Cardiac muscle cell (in vitro differentiated cells and primary cell): ENCODE data around the gene ZNF444. TPM values are rescaled to one million over a fixed set of nuclear protein-coding genes. Genes with fewer than 3 reads are reported as not detected.

ENCODE experiments used
- DNase-seq, 2 donors: peaks; one replicate each; pipeline versions ENCODE4 v3.0.0 to v3.0.0-alpha.2; 2010 to 2017; ENCODE audit warnings: low read depth in 1 of 2, low spot score in 1 of 2
- H3K27ac ChIP-seq: fragments of 200-600 bp; sonication (generic); 2 replicates; pipeline ENCODE4 v1.5.1; 2016
- H3K27me3 ChIP-seq: fragments of 200-600 bp; sonication (generic); 2 replicates; pipeline ENCODE4 v1.6.0; 2016; ENCODE audit warnings: control low read depth
- H3K36me3 ChIP-seq: fragments of 200-600 bp; sonication (generic); 2 replicates; pipeline ENCODE4 v1.5.1; 2016; ENCODE audit warnings: control low read depth
- H3K4me1 ChIP-seq: fragments of 200-600 bp; sonication (generic); 2 replicates; pipeline ENCODE4 v1.8.1; 2017; ENCODE audit warnings: low read depth, mild to moderate bottlenecking, mixed run types
- H3K4me3 ChIP-seq: fragments of 200-600 bp; sonication (generic); 2 replicates; pipeline ENCODE4 v1.5.1; 2016; ENCODE audit warnings: mild to moderate bottlenecking
- H3K9me3 ChIP-seq: fragments of 200-600 bp; sonication (generic); 2 replicates; pipeline ENCODE4 v1.5.1; 2017; ENCODE audit warnings: low read depth, mild to moderate bottlenecking, control low read depth
- polyA plus RNA-seq: library from polyadenylated mRNA; unstranded; fragments of >200 nt; fragmentation: Nextera tagmentation; extraction: Ambion mirVana; gene quantifications from 2 replicates; pipeline ENCODE4 v1.2.1, GENCODE V29; 2016
- total RNA-seq: library from RNA; depleted of rRNA; stranded (reverse); fragments of >200 nt; gene quantifications from 2 replicates; pipeline ENCODE4 v1.2.3, GENCODE V29; 2016
- TF ChIP-seq, protein P1 (sequence below): IDR thresholded peaks from 2 replicates; pipeline ENCODE4 v1.5.1; 2012; ENCODE audit warnings: low read depth, mild to moderate bottlenecking, low read length

The ZNF444 gene
- total and polyA plus RNA-seq, 2 experiments from 2014 or later, result 71.8 to 72.8 TPM

DNA sequence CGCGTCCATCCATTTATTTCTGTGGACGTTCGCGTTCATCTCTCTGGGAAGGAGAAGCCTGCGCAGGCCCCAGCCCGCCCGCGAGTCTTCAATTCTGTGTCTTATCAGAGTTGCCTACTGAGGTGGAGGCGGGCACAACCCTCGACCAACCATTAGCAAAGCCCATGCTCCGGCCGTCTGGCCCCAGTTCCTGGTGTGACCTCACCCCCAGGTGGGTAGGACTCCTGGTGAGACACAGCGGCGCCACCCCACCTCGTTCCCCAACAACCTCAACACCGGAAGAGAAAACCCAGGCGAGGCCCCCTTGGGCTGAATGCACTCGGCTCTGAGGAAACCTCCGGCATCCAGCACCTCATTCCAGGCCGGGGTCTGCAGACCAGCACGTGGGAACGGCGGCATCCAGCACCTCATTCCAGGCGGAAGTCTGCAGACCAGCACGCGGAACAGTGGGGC, 34.7 kb upstream of the ZNF444 start:
- peak overlapping the region; percentile 14 for H3K27ac ChIP-seq
- no peaks in the 10 kb centered on the region for H3K9me3 ChIP-seq
- H3K4me3 ChIP-seq, result no peak overlapping the region
- no peaks in the 10 kb centered on the region for H3K27me3 ChIP-seq
- H3K36me3 ChIP-seq, result no peaks in the 10 kb centered on the region
- no peak for DNase-seq
- TF ChIP-seq, protein P1, sequence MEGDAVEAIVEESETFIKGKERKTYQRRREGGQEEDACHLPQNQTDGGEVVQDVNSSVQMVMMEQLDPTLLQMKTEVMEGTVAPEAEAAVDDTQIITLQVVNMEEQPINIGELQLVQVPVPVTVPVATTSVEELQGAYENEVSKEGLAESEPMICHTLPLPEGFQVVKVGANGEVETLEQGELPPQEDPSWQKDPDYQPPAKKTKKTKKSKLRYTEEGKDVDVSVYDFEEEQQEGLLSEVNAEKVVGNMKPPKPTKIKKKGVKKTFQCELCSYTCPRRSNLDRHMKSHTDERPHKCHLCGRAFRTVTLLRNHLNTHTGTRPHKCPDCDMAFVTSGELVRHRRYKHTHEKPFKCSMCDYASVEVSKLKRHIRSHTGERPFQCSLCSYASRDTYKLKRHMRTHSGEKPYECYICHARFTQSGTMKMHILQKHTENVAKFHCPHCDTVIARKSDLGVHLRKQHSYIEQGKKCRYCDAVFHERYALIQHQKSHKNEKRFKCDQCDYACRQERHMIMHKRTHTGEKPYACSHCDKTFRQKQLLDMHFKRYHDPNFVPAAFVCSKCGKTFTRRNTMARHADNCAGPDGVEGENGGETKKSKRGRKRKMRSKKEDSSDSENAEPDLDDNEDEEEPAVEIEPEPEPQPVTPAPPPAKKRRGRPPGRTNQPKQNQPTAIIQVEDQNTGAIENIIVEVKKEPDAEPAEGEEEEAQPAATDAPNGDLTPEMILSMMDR, result no peak
- peaks cover 34% of the 10 kb centered on the region for H3K4me1 ChIP-seq

DNA sequence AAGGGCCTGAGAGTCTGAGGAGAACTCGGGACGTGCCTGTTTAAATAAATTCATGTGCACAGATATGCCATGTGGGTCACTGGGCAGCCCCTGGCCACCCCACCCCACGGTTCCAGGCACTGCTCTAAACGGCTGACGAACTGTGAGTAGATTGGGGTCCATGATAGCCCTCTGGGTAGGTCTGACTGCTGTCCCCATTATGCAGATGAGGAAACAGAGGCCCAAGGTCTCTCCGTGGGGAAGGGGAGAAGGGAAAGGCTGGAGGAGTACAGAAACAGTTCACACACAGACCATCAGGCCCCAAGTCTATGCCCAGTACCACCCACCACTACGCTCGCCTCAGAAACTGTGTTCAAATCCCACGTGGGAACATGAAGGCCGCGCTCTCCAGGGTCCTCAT, 34.1 kb upstream of the ZNF444 start:
- no peaks in the 10 kb centered on the region for H3K27me3 ChIP-seq
- TF ChIP-seq, protein P1, result no peak
- DNase-seq, result no peak
- H3K4me3 ChIP-seq, result no peak overlapping the region
- H3K9me3 ChIP-seq, result no peaks in the 10 kb centered on the region
- H3K4me1 ChIP-seq, result peaks cover 40% of the 10 kb centered on the region
- no peaks in the 10 kb centered on the region for H3K36me3 ChIP-seq
- peak overlapping the region; percentile 14 for H3K27ac ChIP-seq

DNA sequence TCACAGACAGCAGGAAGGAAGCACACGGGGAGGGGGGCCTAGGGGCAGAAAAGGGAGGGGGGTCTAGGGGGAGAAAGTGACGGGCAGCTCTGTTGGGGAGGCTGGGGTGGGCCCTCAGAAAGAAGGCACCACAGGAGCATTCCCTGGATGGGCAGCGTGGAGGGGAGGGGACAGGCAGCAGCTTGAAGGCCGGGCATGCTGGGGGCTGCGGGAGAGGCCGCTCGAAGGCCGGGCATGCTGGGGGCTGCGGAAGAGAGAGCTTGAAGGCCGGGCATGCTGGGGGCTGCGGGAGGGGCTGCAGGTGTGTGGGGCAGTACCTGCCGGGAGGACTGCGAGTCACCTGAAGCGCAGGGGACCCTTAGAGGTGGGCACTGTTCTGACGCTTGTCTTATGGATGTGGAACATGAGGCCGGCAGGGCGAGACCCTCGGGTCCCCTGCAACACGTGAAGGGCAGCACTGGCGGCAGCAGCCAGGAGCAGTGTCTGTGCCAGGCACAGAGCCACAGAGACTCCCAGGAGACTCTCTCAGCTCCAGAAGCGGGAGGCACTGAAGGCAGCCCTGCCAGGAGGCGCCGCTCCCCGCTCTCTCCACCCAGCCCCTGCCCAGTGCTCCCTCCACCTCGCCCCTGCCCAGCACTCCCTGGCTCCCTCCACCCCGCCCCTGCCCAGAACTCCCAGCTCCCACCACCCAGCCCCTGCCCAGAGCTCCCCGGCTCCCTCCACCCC, 33.3 kb upstream of the ZNF444 start:
- Histone ChIP-seq H3K36me3 (no peaks in the 10 kb centered on the region), H3K27me3 (no peaks in the 10 kb centered on the region), H3K4me3 (no peak overlapping the region), H3K27ac (no peak overlapping the region), H3K9me3 (no peaks in the 10 kb centered on the region), H3K4me1 (peaks cover 48% of the 10 kb centered on the region)
- no peak for DNase-seq
- TF ChIP-seq, protein P1, result no peak

DNA sequence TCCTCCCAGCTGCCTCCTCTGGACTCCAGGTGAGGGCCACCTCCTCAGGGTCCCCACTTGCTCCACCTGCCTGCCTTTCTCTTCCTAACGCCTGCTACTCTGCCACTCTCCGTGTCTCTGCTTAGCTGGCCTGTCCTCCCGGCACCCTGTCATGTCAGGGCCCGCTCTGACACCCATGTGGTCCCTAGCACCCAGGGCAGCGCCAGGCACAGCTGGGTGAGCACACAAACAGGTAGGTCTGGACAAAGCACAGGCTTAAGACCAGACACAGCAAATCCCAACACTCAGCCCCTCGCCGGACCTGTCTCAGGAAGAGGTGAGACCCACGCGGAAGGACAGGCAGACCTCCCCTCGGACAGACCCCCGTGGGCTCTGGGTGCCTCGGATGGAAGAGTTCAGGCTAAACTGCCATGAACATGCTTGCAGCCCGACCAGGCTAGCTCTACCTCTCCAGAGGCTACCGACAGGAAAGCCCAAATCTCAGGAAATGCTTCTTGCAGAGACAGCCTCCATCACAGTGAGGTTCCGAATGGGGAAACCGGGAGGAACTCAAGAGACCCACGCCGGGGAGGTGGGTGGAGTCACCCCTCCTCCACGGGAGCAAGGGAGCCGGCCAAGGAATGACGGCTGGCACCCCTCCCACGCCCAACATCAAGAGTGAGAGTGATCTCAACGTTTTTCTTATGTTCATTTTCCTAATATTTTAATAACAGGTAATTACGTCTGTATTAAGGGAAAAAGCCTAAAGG, 32.5 kb upstream of the ZNF444 start:
- Histone ChIP-seq H3K27me3 (no peaks in the 10 kb centered on the region), H3K9me3 (no peaks in the 10 kb centered on the region), H3K4me1 (peaks cover 55% of the 10 kb centered on the region), H3K4me3 (no peak overlapping the region), H3K36me3 (no peaks in the 10 kb centered on the region), H3K27ac (peak overlapping the region; percentile 93)
- TF ChIP-seq, protein P1, result no peak
- peak in 1 of 2 donors; percentile 79 for DNase-seq

DNA sequence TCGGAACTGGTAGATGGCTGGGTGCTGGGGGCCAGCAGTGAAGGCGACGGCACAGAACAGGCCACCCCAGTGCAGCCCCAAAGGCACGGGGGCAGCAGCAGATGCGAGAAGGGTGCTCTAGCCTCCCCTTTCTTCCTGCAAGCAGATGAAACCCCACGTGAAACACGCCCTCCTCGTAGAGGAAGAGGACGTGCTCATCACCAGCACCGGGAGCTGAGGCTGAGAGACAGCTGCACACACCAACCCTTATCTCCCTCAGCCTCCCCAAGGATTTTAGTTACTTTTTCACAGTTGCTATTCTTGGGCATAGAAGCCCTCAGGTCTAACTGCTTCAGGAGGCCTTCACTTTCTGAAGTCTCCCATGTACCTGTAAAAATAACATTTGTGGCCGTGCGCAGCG, 31.9 kb upstream of the ZNF444 start:
- Histone ChIP-seq H3K27me3 (no peaks in the 10 kb centered on the region), H3K27ac (peak overlapping the region; percentile 93), H3K9me3 (no peaks in the 10 kb centered on the region), H3K4me1 (peaks cover 59% of the 10 kb centered on the region), H3K36me3 (no peaks in the 10 kb centered on the region), H3K4me3 (no peak overlapping the region)
- peak in 1 of 2 donors; percentile 54 for DNase-seq
- TF ChIP-seq, protein P1, result no peak
